CD4-positive, alpha-beta T cell treated with Interleukin-17A for 4 hours (primary cell): ENCODE results near the gene TOP1.

Source experiments
- DNase-seq: peaks from one replicate; pipeline ENCODE4 v3.0.0-alpha.2; 2020; ENCODE audit warnings: mixed read lengths

Gene TOP1

DNA sequence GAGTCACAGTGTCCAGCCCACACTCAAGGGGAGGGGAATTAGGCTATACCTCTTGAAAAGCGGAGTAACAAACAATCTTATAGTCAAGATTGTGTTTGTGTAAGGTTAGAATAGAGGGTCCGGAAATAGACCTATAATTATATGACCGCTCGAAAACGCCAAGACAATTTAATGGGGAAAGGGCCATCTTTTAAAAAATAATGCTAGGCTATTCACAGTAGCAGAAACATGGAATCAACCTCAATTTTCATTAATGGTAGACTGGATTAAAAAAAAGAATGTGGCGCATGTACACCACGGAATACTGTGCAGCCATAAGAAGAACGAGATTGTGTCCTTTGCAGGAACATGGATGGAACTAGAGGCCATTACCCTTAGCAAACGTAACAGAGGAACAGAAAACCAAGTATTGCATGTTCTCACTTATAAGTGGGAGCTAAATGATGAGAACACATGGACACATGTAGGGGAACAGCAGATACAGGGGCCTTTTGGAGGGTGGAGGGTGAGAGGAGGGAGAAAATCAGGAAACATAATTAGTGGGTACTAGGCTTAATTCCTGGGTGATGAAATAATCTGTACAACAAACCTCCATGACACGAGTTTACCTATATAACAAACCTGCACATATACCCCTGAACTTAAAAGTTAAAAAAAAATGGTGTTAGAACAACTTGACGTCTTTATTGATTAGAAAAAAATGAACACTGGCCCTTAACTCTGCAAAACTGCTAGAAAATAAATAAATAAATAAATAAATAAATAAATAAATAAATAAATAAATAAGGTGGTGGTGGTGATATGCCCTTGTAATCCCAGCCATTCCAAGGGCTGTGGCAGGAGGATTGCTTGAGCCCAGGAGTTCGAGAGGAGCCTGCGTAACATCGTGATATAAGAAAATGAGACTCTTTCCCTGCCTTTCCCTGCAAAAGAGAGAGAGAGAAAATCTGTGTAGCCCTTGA, 30.3 kb downstream of the TOP1 start:
- no peak for DNase-seq

GRCh38 chr20:41061155-41061554, 32.5 kb downstream of the TOP1 start:
- DNase-seq = no peak

GRCh38 chr20:41063442-41063841, 34.8 kb downstream of the TOP1 start:
- no peak for DNase-seq

DNA sequence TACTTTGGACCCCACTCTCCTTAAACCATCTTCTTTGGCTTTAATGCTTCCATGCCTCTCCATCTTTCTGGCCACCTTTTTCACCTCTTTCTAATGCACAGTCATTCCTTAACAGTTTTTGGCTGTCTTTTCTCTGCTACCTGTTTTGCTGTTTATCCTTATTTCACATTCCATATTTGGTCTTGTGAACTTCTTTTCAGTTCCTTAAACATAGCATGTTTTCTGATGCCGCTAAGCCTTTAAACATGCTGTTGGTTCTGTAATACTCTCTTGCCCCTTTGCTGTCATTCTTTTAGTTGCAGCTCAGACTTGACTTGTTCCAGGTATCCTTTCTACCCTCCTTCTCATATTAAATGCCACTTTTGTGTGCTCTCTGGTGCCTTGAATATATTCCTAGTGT, 35.8 kb downstream of the TOP1 start:
- no peak for DNase-seq

GRCh38 chr20:41065716-41066115, 37.1 kb downstream of the TOP1 start:
- DNase-seq = no peak

- DNase-seq = no peak
Observed at GRCh38 chr20:41068806-41069205, 40.2 kb downstream of the TOP1 start.

DNA sequence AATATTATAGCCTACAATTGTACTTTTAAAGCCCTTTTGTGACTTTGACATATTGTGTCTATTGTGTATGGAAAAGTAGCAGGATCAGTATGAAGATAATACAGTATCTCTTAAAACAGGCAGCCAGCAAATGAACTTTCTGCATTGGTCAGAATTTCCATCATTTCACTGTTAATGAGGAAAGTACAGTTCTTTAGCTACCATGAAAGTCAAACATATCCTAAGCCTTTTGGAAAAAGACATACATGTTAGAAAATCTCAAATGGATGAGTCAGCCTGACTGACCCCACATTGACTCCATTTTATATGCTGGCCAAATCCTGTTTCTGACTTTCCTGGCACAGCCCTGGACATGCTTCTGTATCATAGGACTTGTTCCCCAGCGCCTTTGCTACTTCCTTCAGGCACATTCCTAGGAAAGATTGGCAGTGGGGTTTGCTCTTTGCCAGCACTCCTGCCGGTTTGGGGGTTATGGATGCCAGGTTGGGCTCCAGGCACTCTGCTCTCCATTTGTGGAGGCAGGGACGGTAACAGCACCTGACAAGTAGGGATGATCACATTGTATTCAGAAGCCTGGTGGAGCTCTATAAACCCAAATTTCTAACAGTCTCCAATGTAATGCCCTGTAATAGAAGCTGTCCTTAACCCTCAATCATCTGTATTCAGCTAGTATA, 43.7 kb downstream of the TOP1 start:
- no peak for DNase-seq

DNA sequence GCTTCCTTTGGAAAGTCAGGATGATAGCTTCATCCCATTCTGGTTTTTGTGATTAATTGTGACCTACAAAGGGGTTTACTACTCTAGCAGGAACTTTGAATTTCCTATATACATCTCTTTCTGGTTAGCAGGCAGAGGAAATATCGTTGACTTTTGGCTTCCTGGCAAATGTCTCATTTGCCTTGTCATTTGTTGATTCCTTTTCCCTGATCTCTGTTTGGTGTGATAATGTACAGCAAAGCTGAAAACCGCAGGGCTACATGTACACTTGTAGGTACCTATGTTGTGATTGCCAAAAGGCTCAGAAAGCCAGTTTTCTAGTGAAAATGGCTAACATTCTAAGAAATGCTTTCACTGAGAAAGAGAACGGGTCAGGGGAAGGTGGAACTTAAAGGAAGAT, 44.3 kb downstream of the TOP1 start:
- DNase-seq = no peak

DNA sequence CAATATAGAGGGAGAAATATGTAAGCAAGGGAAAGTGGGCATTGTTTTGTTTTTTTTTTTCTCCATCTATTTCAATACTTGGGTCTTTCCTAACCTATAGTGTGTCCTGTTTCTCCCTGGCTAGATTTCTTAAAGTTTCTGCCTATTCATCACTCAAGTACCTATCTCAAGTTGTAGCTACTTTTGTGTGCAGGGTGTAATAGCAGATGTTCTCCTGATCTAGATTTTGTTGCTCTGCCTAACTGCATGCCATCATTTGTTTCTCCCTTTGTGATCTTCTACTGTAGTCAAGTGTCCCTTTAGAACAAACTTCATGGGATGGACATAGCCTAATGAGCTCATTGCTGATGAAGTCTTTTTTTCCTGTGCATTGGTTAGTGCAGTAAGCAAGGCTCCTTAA, 45.8 kb downstream of the TOP1 start:
- no peak for DNase-seq

DNA sequence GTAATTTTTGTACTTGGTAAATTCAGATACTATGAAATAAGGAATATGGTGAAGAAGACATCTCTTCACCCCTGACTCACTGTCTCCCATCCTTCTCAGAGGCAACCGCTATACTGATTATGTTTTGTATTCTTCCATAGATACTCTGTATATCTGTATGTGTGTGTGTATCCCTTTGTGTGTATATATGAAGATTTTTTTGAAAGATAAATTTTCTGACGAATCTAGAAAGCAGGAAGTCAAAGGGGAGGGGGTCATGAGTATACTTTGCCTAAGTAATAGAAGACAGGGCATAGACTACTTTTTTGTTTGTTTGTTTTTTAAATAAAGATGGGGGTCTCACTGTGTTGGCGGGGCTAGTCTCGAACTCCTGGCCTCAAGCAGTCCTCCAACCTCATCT, 48.2 kb downstream of the TOP1 start:
- no peak for DNase-seq

- DNase-seq = no peak
Observed at GRCh38 chr20:41078329-41078728, 49.7 kb downstream of the TOP1 start.

DNA sequence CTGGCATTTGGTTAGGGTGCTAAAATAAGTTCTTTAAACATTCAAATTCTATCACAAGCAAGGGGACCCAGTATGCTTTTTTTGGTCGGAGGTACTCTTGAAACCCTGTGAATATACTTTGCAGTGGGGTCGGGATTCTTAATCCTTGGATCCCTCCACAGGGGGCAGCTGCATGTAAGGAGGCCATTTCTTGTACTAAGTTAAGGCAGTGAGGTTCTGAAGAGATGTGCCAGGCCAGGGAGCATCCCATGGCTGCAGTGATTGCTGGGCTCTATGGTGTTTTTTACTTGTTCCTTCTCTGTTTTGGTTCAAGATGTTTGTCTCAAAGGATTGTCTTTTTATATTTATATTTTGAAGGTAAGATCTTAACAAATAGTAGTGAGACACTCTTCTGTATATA, 50.4 kb downstream of the TOP1 start:
- no peak for DNase-seq

DNA sequence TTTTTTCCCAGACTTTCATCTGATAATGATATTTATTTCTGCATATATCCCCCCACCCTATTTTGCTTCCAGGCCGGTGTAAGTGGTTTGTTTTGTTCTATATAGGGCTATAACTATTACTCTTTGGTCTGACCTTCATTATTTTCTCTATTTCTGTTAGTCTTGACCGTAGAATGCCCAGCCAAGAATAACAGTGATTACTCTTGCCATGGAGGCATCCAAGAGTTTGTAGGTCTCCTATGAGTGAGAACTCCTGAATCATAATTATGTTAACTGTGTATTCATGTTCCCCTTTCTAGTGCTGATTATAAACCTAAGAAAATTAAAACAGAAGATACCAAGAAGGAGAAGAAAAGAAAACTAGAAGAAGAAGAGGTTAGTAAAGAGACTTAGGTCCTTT, 52.2 kb downstream of the TOP1 start:
- no peak for DNase-seq

GRCh38 chr20:41081276-41081814, 52.7 kb downstream of the TOP1 start:
- no peak for DNase-seq

DNA sequence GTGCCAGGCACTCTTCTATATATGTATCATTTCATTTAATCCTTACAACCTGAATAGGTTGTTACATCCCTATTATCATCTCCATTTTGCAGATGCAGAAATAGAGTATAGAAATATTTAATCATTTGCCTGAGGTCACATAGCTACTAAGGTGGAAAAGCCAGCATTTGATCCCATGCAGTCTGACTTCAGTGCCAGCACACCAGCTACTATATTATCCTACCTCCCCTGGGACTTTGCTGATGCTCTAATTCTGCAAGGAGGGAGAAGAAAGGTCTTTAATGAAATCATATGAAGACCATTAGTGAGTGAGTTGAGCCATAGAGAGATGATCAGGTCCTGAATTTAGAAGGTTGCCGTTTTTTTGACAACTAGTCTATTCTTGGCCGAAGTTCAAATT, 53.7 kb downstream of the TOP1 start:
- no peak for DNase-seq

DNA sequence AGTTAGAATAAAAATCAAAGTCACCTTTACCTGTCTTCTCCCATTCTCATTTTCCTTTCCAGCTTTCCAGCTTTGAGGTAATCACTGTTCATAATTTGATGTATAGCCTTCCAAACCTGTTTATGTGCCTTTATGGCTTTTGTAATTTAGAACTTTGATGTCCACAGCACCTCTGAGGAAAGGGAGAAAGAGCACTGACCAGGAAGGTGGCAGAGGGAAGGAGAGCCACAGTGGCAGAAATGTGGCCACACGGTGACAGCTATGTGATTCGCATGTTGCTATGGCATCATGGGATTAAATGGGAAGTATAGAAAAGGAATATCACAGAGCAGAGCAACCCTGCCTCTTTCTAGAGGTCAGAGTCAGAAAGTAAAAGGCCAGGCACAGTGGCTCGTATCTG, 57.0 kb downstream of the TOP1 start:
- DNase-seq = no peak

GRCh38 chr20:41086402-41087324, 58.0 kb downstream of the TOP1 start:
- DNase-seq = no peak

- DNase-seq = no peak
Observed at GRCh38 chr20:41087325-41087685, 58.7 kb downstream of the TOP1 start.

- no peak for DNase-seq
Observed at GRCh38 chr20:41087777-41088176, 59.2 kb downstream of the TOP1 start.

DNA sequence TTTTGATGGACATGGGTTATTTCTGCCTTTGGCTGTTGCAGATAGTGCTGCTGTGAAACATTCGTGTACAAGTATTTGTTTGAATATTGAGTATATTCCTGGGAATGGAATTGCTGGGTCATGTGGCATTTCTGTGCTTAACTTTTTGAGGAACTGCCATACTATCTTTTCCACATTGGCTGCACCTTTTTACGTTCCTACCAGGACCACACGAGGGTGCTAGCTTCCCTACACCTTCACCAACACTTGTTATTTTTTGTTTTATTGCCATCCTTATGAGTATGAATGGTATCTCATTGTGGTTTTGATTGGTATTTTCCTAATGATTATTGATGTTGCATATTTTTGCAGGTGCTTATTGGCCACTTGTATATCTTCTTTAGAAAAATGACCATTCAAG, 60.9 kb downstream of the TOP1 start:
- DNase-seq = no peak

DNA sequence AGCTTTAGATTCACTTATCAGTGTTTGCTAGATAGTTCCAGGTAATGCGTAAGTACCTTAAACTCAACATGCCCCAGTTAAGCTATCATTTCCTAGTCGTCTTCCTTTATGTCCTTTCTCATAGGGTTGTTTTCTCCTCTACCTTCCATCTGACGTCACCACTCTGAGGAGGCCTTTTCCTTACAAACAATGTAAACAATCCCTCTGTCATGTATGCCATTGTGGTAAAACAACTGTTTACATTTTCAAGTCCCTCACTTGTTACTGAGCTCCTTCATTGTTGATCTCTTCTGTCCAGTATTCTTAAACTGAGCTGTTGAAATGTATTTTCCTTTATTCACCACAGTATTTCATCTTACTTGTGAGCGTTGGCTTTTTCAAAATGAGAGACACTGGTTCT, 63.3 kb downstream of the TOP1 start:
- no peak for DNase-seq

DNA sequence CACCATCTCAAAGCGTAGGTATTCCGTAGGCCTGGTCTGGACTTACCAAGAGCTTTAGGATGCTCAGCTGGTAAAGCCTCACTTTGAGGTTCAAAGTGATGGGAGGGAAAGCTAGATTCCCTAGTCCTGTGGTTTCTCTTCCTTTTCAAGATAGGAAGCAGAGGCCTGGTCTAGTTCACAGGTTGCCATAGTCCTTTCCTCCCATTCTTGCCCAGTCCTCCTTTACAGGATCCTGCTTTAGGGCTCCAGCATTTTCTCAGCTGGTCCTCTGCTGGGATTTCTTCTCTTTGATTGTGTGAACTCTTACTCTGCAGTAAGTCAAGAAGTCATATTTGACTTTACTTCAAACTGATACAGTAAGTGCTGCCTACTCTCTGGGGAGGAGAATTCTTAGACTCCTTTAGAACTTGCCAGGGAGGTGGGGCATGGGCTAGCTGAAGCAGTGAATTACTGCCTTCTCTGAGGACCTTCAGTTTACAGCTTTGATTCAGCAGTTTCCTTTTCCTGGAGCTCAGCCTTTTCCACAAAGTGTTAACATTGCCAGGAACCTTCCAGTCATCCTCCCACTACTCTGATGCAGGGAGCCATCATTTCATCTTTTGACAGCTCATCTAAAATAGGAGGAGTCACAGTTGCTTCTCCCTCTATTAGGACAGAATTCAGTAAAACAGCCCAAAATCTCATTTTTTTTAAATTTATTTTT, 65.9 kb downstream of the TOP1 start:
- DNase-seq = no peak
